Raji (cell line): ENCODE measurements around the gene SORT1.

Source experiments
- POLR2A ChIP-seq: IDR thresholded peaks from 2 replicates; pipeline ENCODE4 v1.6.1; 2011; ENCODE audit warnings: low read depth, low read length, control low read depth; ENCODE audit not compliant: insufficient read depth

SORT1 gene

GRCh38 chr1:109259674-109260557 is 137.8 kb downstream of the SORT1 start:
- no peak for TF ChIP-seq POLR2A
